IMR-90 (cell line): ENCODE measurements around the gene TOP2A. TPM values are rescaled to one million over a fixed set of nuclear protein-coding genes. Genes with fewer than 3 reads are reported as not detected.

Experiments used
- ATAC-seq: fragments of 200-7000 bp; cut with Tn5 transposase; 2 replicates; pipeline ENCODE4 v1.9.1; 2020; ENCODE audit warnings: low read depth, mild to moderate bottlenecking, moderate library complexity
- BruUV-seq: library from RNA; stranded (reverse); fragments of 400-500 nt; replicated peaks from 2 replicates; lab custom pipeline; 2021; lab: Mats Ljungman, UMichigan
- CTCF ChIA-PET: fragments of 300-600 bp; formaldehyde crosslinking; extraction: SDS; loops from one replicate; lab custom pipeline; 2021; ENCODE audit warnings: antibody characterized with exemption; lab: Yijun Ruan, JAX
- POLR2A ChIA-PET: fragments of 300-600 bp; sonication (Branson Sonifier 250); formaldehyde crosslinking; loops from one replicate; lab custom pipeline; 2022; ENCODE audit warnings: antibody characterized with exemption; ENCODE audit not compliant: unreplicated experiment; lab: Charles Lee
- DNase-seq: peaks from one replicate; pipeline ENCODE4 v3.0.0; 2013
- H2AFZ ChIP-seq: replicated peaks from 2 replicates; pipeline ENCODE3; 2013; ENCODE audit warnings: low read length, mild to moderate bottlenecking; ENCODE audit not compliant: poor library complexity
- H2AK5ac ChIP-seq: 2 replicates; pipeline ENCODE4 v1.6.1; 2013; ENCODE audit warnings: low read depth, low read length, inconsistent platforms
- H2AK9ac ChIP-seq: replicated peaks from 2 replicates; pipeline ENCODE3; 2013; ENCODE audit warnings: mild to moderate bottlenecking, low read depth, low read length, moderate library complexity; ENCODE audit not compliant: poor library complexity
- H2BK120ac ChIP-seq: 2 replicates; pipeline ENCODE4 v1.6.1; 2013; ENCODE audit warnings: low read depth, low read length, inconsistent platforms
- H2BK15ac ChIP-seq: 3 replicates; pipeline ENCODE4 v1.6.1; 2013; ENCODE audit warnings: low read depth, low read length, inconsistent platforms
- H2BK20ac ChIP-seq: 2 replicates; pipeline ENCODE4 v1.6.1; 2013; ENCODE audit warnings: low read depth, mild to moderate bottlenecking, inconsistent platforms, low read length, moderate library complexity
- H2BK5ac ChIP-seq: 2 replicates; pipeline ENCODE4 v1.6.1; 2013; ENCODE audit warnings: mild to moderate bottlenecking, low read depth, low read length, inconsistent platforms; ENCODE audit not compliant: poor library complexity, severe bottlenecking
- H3K14ac ChIP-seq: replicated peaks from 2 replicates; pipeline ENCODE4 v1.6.1; 2013; ENCODE audit warnings: low read depth, low read length, inconsistent platforms
- H3K18ac ChIP-seq: 2 replicates; pipeline ENCODE4 v1.6.1; 2013; ENCODE audit warnings: low read depth, low read length, control low read depth
- H3K23ac ChIP-seq: 2 replicates; pipeline ENCODE4 v1.6.1; 2013; ENCODE audit warnings: low read depth, low read length, inconsistent platforms
- H3K27ac ChIP-seq: 2 replicates; pipeline ENCODE4 v1.5.1; 2013; ENCODE audit warnings: mild to moderate bottlenecking, control low read depth, low read length; ENCODE audit not compliant: insufficient read depth
- H3K27me3 ChIP-seq: 2 replicates; pipeline ENCODE4 v1.6.1; 2013; ENCODE audit warnings: low read length; ENCODE audit not compliant: control insufficient read depth, insufficient read depth
- H3K36me3 ChIP-seq: 2 replicates; pipeline ENCODE4 v1.6.1; 2013; ENCODE audit warnings: low read length, mixed read lengths; ENCODE audit not compliant: control insufficient read depth, insufficient read depth
- H3K4ac ChIP-seq: 2 replicates; pipeline ENCODE4 v1.6.1; 2013; ENCODE audit warnings: low read depth, low read length, inconsistent platforms
- H3K4me1 ChIP-seq: 2 replicates; pipeline ENCODE4 v1.6.1; 2013; ENCODE audit warnings: low read length, mixed read lengths; ENCODE audit not compliant: control insufficient read depth, insufficient read depth
- H3K4me2 ChIP-seq: 2 replicates; pipeline ENCODE4 v1.6.1; 2013; ENCODE audit warnings: low read depth, mild to moderate bottlenecking, control low read depth, low read length, moderate library complexity
- H3K4me3 ChIP-seq: 2 replicates; pipeline ENCODE4 v1.5.1; 2013; ENCODE audit warnings: low read depth, mild to moderate bottlenecking, control low read depth, low read length, moderate library complexity; ENCODE audit not compliant: insufficient read depth
- H3K56ac ChIP-seq: 2 replicates; pipeline ENCODE4 v1.6.1; 2013; ENCODE audit warnings: low read length, inconsistent platforms; ENCODE audit not compliant: insufficient read depth; ENCODE audit errors: extremely low read depth
- H3K79me1 ChIP-seq, 2 experiments: 2 replicates each; pipeline ENCODE4 v1.6.1; 2013; ENCODE audit warnings: low read length in 2 of 2, inconsistent platforms in 1 of 2, low read depth in 1 of 2
- H3K9ac ChIP-seq: 2 replicates; pipeline ENCODE4 v1.6.1; 2013; ENCODE audit warnings: low read depth, low read length, control low read depth
- H3K9me1 ChIP-seq: 2 replicates; pipeline ENCODE4 v1.6.1; 2013; ENCODE audit warnings: low read length, inconsistent platforms; ENCODE audit not compliant: insufficient read depth
- H3K9me3 ChIP-seq: 2 replicates; pipeline ENCODE4 v1.6.1; 2013; ENCODE audit warnings: low read length; ENCODE audit not compliant: control insufficient read depth, insufficient read depth
- H4K20me1 ChIP-seq: 2 replicates; pipeline ENCODE4 v1.6.1; 2013; ENCODE audit warnings: low read length, inconsistent platforms; ENCODE audit not compliant: insufficient read depth
- H4K5ac ChIP-seq: 2 replicates; pipeline ENCODE4 v1.6.1; 2013; ENCODE audit warnings: mild to moderate bottlenecking, low read depth, low read length, control low read depth
- H4K8ac ChIP-seq, 2 experiments: 2 replicates each; pipeline ENCODE4 v1.6.1; 2013; ENCODE audit warnings: low read depth in 2 of 2, low read length in 2 of 2, control low read depth in 1 of 2, inconsistent platforms in 1 of 2
- H4K91ac ChIP-seq: 2 replicates; pipeline ENCODE4 v1.6.1; 2013; ENCODE audit warnings: low read depth, low read length, inconsistent platforms; ENCODE audit not compliant: insufficient read depth
- CEBPB ChIP-seq: IDR thresholded peaks from 2 replicates; pipeline ENCODE4 v1.6.1; 2012; ENCODE audit warnings: low read depth, low read length, improper control_type of control experiment
- CHD1 ChIP-seq: IDR thresholded peaks from 2 replicates; pipeline ENCODE4 v1.6.1; 2012; ENCODE audit warnings: low read depth, low read length, improper control_type of control experiment
- FOS ChIP-seq: fragments of 150-350 bp; IDR thresholded peaks from 2 replicates; pipeline ENCODE4 v1.6.1; 2016; ENCODE audit warnings: low read depth, low read length
- MAFK ChIP-seq: IDR thresholded peaks from 2 replicates; pipeline ENCODE4 v1.6.1; 2012; ENCODE audit warnings: low read depth, low read length, improper control_type of control experiment
- MAZ ChIP-seq: IDR thresholded peaks from 2 replicates; pipeline ENCODE4 v1.6.1; 2012; ENCODE audit warnings: low read depth, mild to moderate bottlenecking, low read length, improper control_type of control experiment, moderate library complexity, borderline replicate concordance
- MXI1 ChIP-seq: IDR thresholded peaks from 2 replicates; pipeline ENCODE4 v1.6.1; 2012; ENCODE audit warnings: low read depth, mild to moderate bottlenecking, low read length, moderate library complexity, borderline replicate concordance
- RCOR1 ChIP-seq: IDR thresholded peaks from 2 replicates; pipeline ENCODE4 v1.6.1; 2012; ENCODE audit warnings: mild to moderate bottlenecking, low read length, improper control_type of control experiment; ENCODE audit not compliant: insufficient replicate concordance
- SMC3 ChIP-seq: fragments of 150-350 bp; IDR thresholded peaks from 2 replicates; pipeline ENCODE4 v1.6.1; 2016; ENCODE audit warnings: low read depth, mild to moderate bottlenecking, antibody characterized with exemption, low read length, moderate library complexity
- USF2 ChIP-seq: fragments of 150-350 bp; IDR thresholded peaks from 2 replicates; pipeline ENCODE4 v1.6.1; 2017; ENCODE audit warnings: mild to moderate bottlenecking, antibody characterized with exemption, low read length, low read depth
- WGBS, 2 experiments: methylation state at CpG; one replicate each; pipeline versions ENCODE4 v1.1.5 to v1.1.7; 2013; ENCODE audit warnings: missing lambda C conversion rate in 2 of 2; ENCODE audit not compliant: insufficient read length in 1 of 2; ENCODE audit errors: extremely low coverage in 2 of 2; 5-methylcytosine and 5-hydroxymethylcytosine counted together
- dilution Hi-C: fragments of 300-500 bp; cut with HindIII; formaldehyde crosslinking; loops from one replicate; pipeline ENCODE4 v1.14.3; 2018; ENCODE audit warnings: low sequenced_read_pairs; ENCODE audit not compliant: unreplicated experiment
- in situ Hi-C: fragments of 300-500 bp; cut with MboI; formaldehyde crosslinking; loops from 3 replicates; pipeline ENCODE4 v1.14.3; 2019; ENCODE audit warnings: low sequenced_read_pairs, inconsistent platforms, mixed read lengths
- intact Hi-C: fragments of 100-400 bp; cut with micrococcal nuclease; formaldehyde crosslinking; loops from 2 replicates; pipeline ENCODE4 v1.10.0; 2022
- polyA plus RNA-seq, 3 experiments: library from polyadenylated mRNA; depleted of rRNA; stranded (reverse); fragments of >200 nt; gene quantifications; 2 replicates each; pipeline ENCODE4 v1.2.3, GENCODE V29; 2012; ENCODE audit warnings: low replicate concordance in 1 of 3
- total RNA-seq: library from RNA; depleted of rRNA; stranded (reverse); fragments of >200 nt; gene quantifications from 2 replicates; pipeline ENCODE4 v1.2.3, GENCODE V29; 2012

TOP2A gene
- total and polyA plus RNA-seq, 2 of the 4 experiments (the other 2 are of a cell fraction) = 43.4 to 68.5 TPM

DNA sequence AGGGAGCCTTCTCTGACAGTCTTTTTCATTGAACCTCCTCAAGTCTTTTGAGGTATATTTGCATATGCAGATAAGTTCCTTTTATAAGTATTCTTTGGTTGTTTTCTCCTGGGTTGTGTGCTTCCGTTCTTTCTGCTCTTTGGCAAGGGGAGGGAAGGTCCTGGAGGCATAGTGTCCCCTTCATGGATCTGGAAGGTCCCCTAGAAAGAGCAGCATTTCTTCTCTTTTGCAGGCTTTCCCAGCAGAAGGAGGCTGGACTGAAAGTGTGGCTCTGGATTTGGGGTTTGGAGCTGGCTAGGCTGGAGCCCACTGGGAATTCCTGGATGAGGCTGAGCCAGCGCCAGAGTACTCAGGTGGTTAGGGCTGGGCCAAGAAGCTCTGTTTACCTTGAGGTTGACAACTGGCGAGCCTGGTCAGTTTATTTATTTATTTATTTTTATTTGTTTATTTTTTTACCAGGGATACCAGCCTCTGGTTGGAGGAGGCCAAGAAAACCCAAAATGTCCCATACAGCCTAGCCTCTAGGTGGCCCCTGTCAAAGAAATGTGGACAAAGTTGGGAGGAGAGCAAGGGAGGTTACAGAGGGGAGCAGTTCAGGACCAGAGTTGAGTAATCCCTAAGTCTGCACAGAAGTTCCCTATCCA lies 5.4 kb upstream of the TOP2A start:
- TF ChIP-seq SMC3 = no peak
- TF ChIP-seq MXI1 = no peak
- TF ChIP-seq MAFK = no peak
- no peak for TF ChIP-seq MAZ
- no peak for TF ChIP-seq RCOR1
- TF ChIP-seq CEBPB = no peak
- no peak for TF ChIP-seq USF2
- no peak for TF ChIP-seq FOS
- no peak for TF ChIP-seq CHD1
- WGBS, 2 experiments = 60% methylated on average over 1 of the region's 3 CpGs; no CpG with 5 or more reads in 1 of the 2 experiments
- no TSS peak for BruUV-seq
- Histone ChIP-seq H3K79me1 (0 out of 4 replicates have a peak, but pooled peaks cover 0 to 2% of the 10 kb centered on the region in 2 experiments), H2BK120ac (no peak overlapping the region), H3K27ac (no peak overlapping the region), H3K9me1 (no peaks in the 10 kb centered on the region), H2BK15ac (no peak overlapping the region), H3K9ac (no peak overlapping the region), H2AK5ac (no peak overlapping the region), H3K36me3 (no peaks in the 10 kb centered on the region), H3K27me3 (peaks cover 4% of the 10 kb centered on the region; the same call in 1 of the 2 replicates), H2BK5ac (no peak overlapping the region), H4K8ac (no peak overlapping the region), H4K91ac (no peak overlapping the region), H2AFZ (peak overlapping the region; percentile 48), H4K5ac (no peak overlapping the region), H3K4me2 (no peak overlapping the region), H3K9me3 (no peaks in the 10 kb centered on the region), H3K14ac (no peak overlapping the region), H2BK20ac (no peak overlapping the region), H2AK9ac (no peak overlapping the region), H4K20me1 (no peaks in the 10 kb centered on the region), H3K23ac (no peak overlapping the region), H3K18ac (no peak overlapping the region), H3K4me3 (no peak overlapping the region), H3K56ac (no peak overlapping the region), H3K4me1 (no peaks in the 10 kb centered on the region), H3K4ac (no peak overlapping the region)
- dilution Hi-C loops (no loop called here), in situ Hi-C loops (no loop called here), intact Hi-C loops (no loop called here)
- no peak for DNase-seq
- no peak; the same call in 1 of the 2 replicates for ATAC-seq
- POLR2A ChIA-PET = interaction anchor here (0.5 kb wide), 1 partner anchor 23 kb away, joined by 3 read pairs; no protein-coding TSS in a partner anchor
- CTCF ChIA-PET = interaction anchor here (0.5 to 0.6 kb wide), 2 partner anchors 18 to 53 kb away, joined by 3 read pairs; no protein-coding TSS in a partner anchor
